Measurements from ENCODE around the gene TMEM98. TPM values are rescaled to one million over a fixed set of nuclear protein-coding genes. Genes with fewer than 3 reads are reported as not detected.
"Not testable (repeated sequence)": the region's sequence is repeated elsewhere in the genome, so short reads cannot be mapped to it uniquely, and the experiment has no call there.

The TMEM98 gene
- total and polyA plus RNA-seq, 2 of the 8 experiments (the other 6 are each of a cell fraction or from before 2014, with no cell fraction given): 86.1 to 232 TPM

DNA sequence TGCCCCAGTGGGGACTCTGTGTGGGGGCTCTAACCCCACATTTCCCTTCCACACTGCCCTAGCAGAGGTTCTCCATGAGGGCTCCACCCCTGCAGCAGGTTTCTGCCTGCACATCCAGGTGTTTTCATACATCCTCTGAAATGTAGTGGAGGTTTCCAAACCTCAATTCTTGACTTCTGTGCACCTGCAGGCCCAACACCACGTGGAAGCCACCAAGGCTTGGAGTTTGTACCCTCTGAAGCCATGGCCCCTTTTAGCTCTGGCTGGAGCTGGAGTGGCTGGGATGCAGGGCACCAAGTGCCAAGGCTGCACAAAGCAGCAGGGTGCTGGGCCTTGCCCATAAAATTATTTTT is 59.5 kb downstream of the TMEM98 start:
- H3K4me3 ChIP-seq (ENCODE audit: extremely low read depth in 1 of 4, insufficient read depth in 2 of 4, low read depth in 3 of 4, low read length in 4 of 4); H3K27ac ChIP-seq (ENCODE audit: low read depth, low read length); H2BK5ac ChIP-seq (ENCODE audit: low read depth, low read length); H3K23ac ChIP-seq (ENCODE audit: insufficient read length); H3K4me1 ChIP-seq (replicated peaks in 1 of 4; ENCODE audit: control insufficient read depth in 3 of 4, insufficient read depth in 4 of 4, low read length in 3 of 4); H4K91ac ChIP-seq (replicated peaks; ENCODE audit: insufficient read length, low read length); POLR2A ChIA-PET (ENCODE audit: partially characterized antibody); H4K5ac ChIP-seq (ENCODE audit: insufficient read length, low read depth, low read length); H3K79me1 ChIP-seq (ENCODE audit: low read depth, low read length); H3K36me3 ChIP-seq (ENCODE audit: control insufficient read depth in 2 of 4, insufficient read depth in 4 of 4, low read length in 3 of 4); H2BK15ac ChIP-seq (ENCODE audit: low read length); H3K4ac ChIP-seq (replicated peaks; ENCODE audit: insufficient read length, low read depth, low read length); H2BK120ac ChIP-seq (replicated peaks; ENCODE audit: low read depth, low read length); H3K27me3 ChIP-seq (replicated peaks in 1 of 4; ENCODE audit: control insufficient read depth in 3 of 4, extremely low read depth in 1 of 4, insufficient read depth in 3 of 4, low read length in 3 of 4); H3K14ac ChIP-seq (ENCODE audit: insufficient read length); H2AFZ ChIP-seq (ENCODE audit: low read length); H2AK5ac ChIP-seq (ENCODE audit: low read depth, low read length); H3K23me2 ChIP-seq (ENCODE audit: low read depth, low read length); H3K4me2 ChIP-seq (ENCODE audit: insufficient read depth in 1 of 2, low read depth in 2 of 2, low read length in 2 of 2); H3K56ac ChIP-seq (replicated peaks; ENCODE audit: insufficient read length, low read depth, low read length); H2BK12ac ChIP-seq (ENCODE audit: low read depth, low read length); H4K8ac ChIP-seq (ENCODE audit: extremely low read depth, insufficient read depth, low read length); DNase-seq (ENCODE audit: low read depth in 1 of 2, low spot score in 2 of 2); H4K20me1 ChIP-seq (replicated peaks in 1 of 2; ENCODE audit: control insufficient read depth in 1 of 2, insufficient read depth in 2 of 2, low read length in 2 of 2); H3K18ac ChIP-seq (ENCODE audit: extremely low read depth, low read length); H3K79me2 ChIP-seq (ENCODE audit: control insufficient read depth in 1 of 2, insufficient read depth in 2 of 2, low read length in 2 of 2); FAIRE-seq; H2BK20ac ChIP-seq (ENCODE audit: low read length); H3K9ac ChIP-seq (replicated peaks in 1 of 4; ENCODE audit: extremely low read depth in 1 of 4, low read depth in 3 of 4, low read length in 3 of 4): not testable (repeated sequence)
- WGBS, 2 experiments (ENCODE audit: extremely low coverage in 1 of 2, insufficient coverage in 1 of 2, insufficient read length in 1 of 2, insufficient replicate concordance in 2 of 2, low coverage in 1 of 2, low lambda C conversion rate in 2 of 2, missing lambda C conversion rate in 1 of 2): 30% methylated on average over 1 of the region's 1 CpG; no CpG with 5 or more reads in 1 of the 2 experiments
- CTCF ChIA-PET (ENCODE audit: partially characterized antibody): interaction anchor here (1.0 kb wide), 1 partner anchor 10 kb away, joined by 3 read pairs; no protein-coding TSS in a partner anchor
- H3K9me3 ChIP-seq (ENCODE audit: insufficient read depth in 2 of 2, low read depth in 1 of 2, low read length in 1 of 2): peaks cover 4 to 10% of the 10 kb centered on the region in 2 experiments; a peak in 2 of 4 replicates

DNA sequence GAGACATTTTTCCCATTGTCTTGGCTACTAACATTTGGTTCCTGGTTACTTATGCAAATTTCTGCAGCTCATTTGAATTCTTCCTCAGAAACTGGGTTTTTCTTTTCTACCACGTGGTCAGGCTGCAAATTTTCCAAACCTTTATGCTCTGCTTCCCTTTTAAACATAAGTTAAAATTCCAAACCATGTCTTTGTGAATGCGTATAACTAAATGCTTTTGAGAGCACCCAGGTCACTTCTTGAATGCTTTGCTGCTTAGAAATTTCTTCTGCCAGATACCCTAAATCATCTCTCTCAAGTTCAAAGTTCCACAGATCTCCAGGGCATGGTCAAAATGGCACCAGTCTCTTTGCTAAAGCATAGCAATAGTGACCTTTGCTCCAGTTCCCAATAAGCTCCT is 59.9 kb downstream of the TMEM98 start:
- H3K23me2 ChIP-seq (ENCODE audit: low read depth, low read length); POLR2A ChIA-PET (ENCODE audit: partially characterized antibody); H2BK5ac ChIP-seq (ENCODE audit: low read depth, low read length); H3K36me3 ChIP-seq (ENCODE audit: control insufficient read depth in 2 of 4, insufficient read depth in 4 of 4, low read length in 3 of 4); H3K56ac ChIP-seq (replicated peaks; ENCODE audit: insufficient read length, low read depth, low read length); H2AFZ ChIP-seq (ENCODE audit: low read length); H3K9ac ChIP-seq (replicated peaks in 1 of 4; ENCODE audit: extremely low read depth in 1 of 4, low read depth in 3 of 4, low read length in 3 of 4); H3K18ac ChIP-seq (ENCODE audit: extremely low read depth, low read length); H4K8ac ChIP-seq (ENCODE audit: extremely low read depth, insufficient read depth, low read length); H2AK5ac ChIP-seq (ENCODE audit: low read depth, low read length); H3K79me2 ChIP-seq (ENCODE audit: control insufficient read depth in 1 of 2, insufficient read depth in 2 of 2, low read length in 2 of 2); H2BK12ac ChIP-seq (ENCODE audit: low read depth, low read length); H3K79me1 ChIP-seq (ENCODE audit: low read depth, low read length); FAIRE-seq; H3K27ac ChIP-seq (ENCODE audit: low read depth, low read length); H3K27me3 ChIP-seq (replicated peaks in 1 of 4; ENCODE audit: control insufficient read depth in 3 of 4, extremely low read depth in 1 of 4, insufficient read depth in 3 of 4, low read length in 3 of 4); H3K4me1 ChIP-seq (replicated peaks in 1 of 4; ENCODE audit: control insufficient read depth in 3 of 4, insufficient read depth in 4 of 4, low read length in 3 of 4); H2BK15ac ChIP-seq (ENCODE audit: low read length); H4K5ac ChIP-seq (ENCODE audit: insufficient read length, low read depth, low read length); H3K4me2 ChIP-seq (ENCODE audit: insufficient read depth in 1 of 2, low read depth in 2 of 2, low read length in 2 of 2); H4K91ac ChIP-seq (replicated peaks; ENCODE audit: insufficient read length, low read length); H3K23ac ChIP-seq (ENCODE audit: insufficient read length); H2BK120ac ChIP-seq (replicated peaks; ENCODE audit: low read depth, low read length); DNase-seq (ENCODE audit: low read depth in 1 of 2, low spot score in 2 of 2); H4K20me1 ChIP-seq (replicated peaks in 1 of 2; ENCODE audit: control insufficient read depth in 1 of 2, insufficient read depth in 2 of 2, low read length in 2 of 2); H2BK20ac ChIP-seq (ENCODE audit: low read length); H3K4ac ChIP-seq (replicated peaks; ENCODE audit: insufficient read length, low read depth, low read length); H3K14ac ChIP-seq (ENCODE audit: insufficient read length); H3K4me3 ChIP-seq (ENCODE audit: extremely low read depth in 1 of 4, insufficient read depth in 2 of 4, low read depth in 3 of 4, low read length in 4 of 4): not testable (repeated sequence)
- CTCF ChIA-PET (ENCODE audit: partially characterized antibody): interaction anchor here (1.0 kb wide), 1 partner anchor 9 kb away, joined by 3 read pairs; no protein-coding TSS in a partner anchor
- 66% methylated on average over 2 of the region's 2 CpGs; no CpG with 5 or more reads in 1 of the 2 experiments for WGBS, 2 experiments (ENCODE audit: extremely low coverage in 1 of 2, insufficient coverage in 1 of 2, insufficient read length in 1 of 2, insufficient replicate concordance in 2 of 2, low coverage in 1 of 2, low lambda C conversion rate in 2 of 2, missing lambda C conversion rate in 1 of 2)
- H3K9me3 ChIP-seq (ENCODE audit: insufficient read depth in 2 of 2, low read depth in 1 of 2, low read length in 1 of 2): peaks cover 4 to 10% of the 10 kb centered on the region in 2 experiments; a peak in 2 of 4 replicates
